Panc1 (cell line): Measurements from ENCODE around the gene NPR2. TPM values are rescaled to one million over a fixed set of nuclear protein-coding genes. Genes with fewer than 3 reads are reported as not detected.

Experiments
- ATAC-seq: fragments of 200-7000 bp; cut with Tn5 transposase; 2 replicates; pipeline ENCODE4 v1.9.1; 2020; ENCODE audit warnings: mild to moderate bottlenecking, moderate library complexity
- BruUV-seq: library from RNA; stranded (reverse); fragments of 400-500 nt; replicated peaks from 2 replicates; lab custom pipeline; 2021; lab: Mats Ljungman, UMichigan
- CTCF ChIA-PET: fragments of 300-600 bp; sonication (Branson Sonifier 250); formaldehyde crosslinking; loops from one replicate; lab custom pipeline; 2022; ENCODE audit warnings: antibody characterized with exemption; lab: Charles Lee
- POLR2A ChIA-PET: fragments of 300-600 bp; sonication (Branson Sonifier 250); formaldehyde crosslinking; loops from one replicate; lab custom pipeline; 2022; ENCODE audit warnings: antibody characterized with exemption; lab: Charles Lee
- DNase-seq: peaks from one replicate; pipeline ENCODE4 v3.0.0-alpha.2; 2010; ENCODE audit warnings: low read depth, low spot score
- H3K27ac ChIP-seq: 2 replicates; pipeline ENCODE4 v1.5.1; 2011; ENCODE audit warnings: mild to moderate bottlenecking, low read length, inconsistent platforms
- H3K27me3 ChIP-seq: fragments of 200-500 bp; sonication (Bioruptor generic); 2 replicates; pipeline ENCODE4 v1.6.0; 2014; ENCODE audit warnings: low read length, inconsistent platforms; ENCODE audit not compliant: control insufficient read depth, insufficient read depth
- H3K36me3 ChIP-seq: fragments of 200-500 bp; sonication (Bioruptor generic); 2 replicates; pipeline ENCODE4 v1.5.1; 2014; ENCODE audit warnings: inconsistent platforms, mild to moderate bottlenecking, low read length, moderate library complexity; ENCODE audit not compliant: control insufficient read depth, insufficient read depth
- H3K4me1 ChIP-seq: 2 replicates; pipeline ENCODE4 v1.5.1; 2011; ENCODE audit warnings: inconsistent platforms, mild to moderate bottlenecking, low read length, moderate library complexity; ENCODE audit not compliant: control insufficient read depth, insufficient read depth
- H3K4me3 ChIP-seq, 2 experiments: 2 replicates each; pipeline ENCODE4 v1.5.1; 2011 to 2012; ENCODE audit warnings: low read depth in 2 of 2, low read length in 2 of 2, mild to moderate bottlenecking in 2 of 2, inconsistent platforms in 1 of 2, moderate library complexity in 1 of 2
- H3K9me3 ChIP-seq: fragments of 200-500 bp; sonication (Bioruptor generic); 2 replicates; pipeline ENCODE4 v1.5.1; 2014; ENCODE audit warnings: low read depth, mild to moderate bottlenecking, inconsistent platforms, low read length, moderate library complexity; ENCODE audit not compliant: control insufficient read depth, insufficient read depth
- CTCF ChIP-seq: fragments of 450-650 bp; IDR thresholded peaks from 2 replicates; pipeline ENCODE4 v1.5.1; 2017; ENCODE audit warnings: mild to moderate bottlenecking
- POLR2AphosphoS5 ChIP-seq: IDR thresholded peaks from 2 replicates; pipeline ENCODE4 v1.6.1; 2012; ENCODE audit warnings: mild to moderate bottlenecking, low read depth, low read length, moderate library complexity
- SIN3A ChIP-seq: IDR thresholded peaks from 2 replicates; pipeline ENCODE4 v1.6.1; 2012; ENCODE audit warnings: low read depth, mild to moderate bottlenecking, low read length, moderate library complexity, borderline replicate concordance; ENCODE audit not compliant: insufficient read depth
- TCF7L2 ChIP-seq: IDR thresholded peaks from 2 replicates; pipeline ENCODE4 v1.6.1; 2011; ENCODE audit warnings: mild to moderate bottlenecking, low read depth, low read length, inconsistent platforms
- in situ Hi-C: cut with HindIII; loops from 2 replicates; pipeline ENCODE4 v1.10.0; 2016; ENCODE audit warnings: low sequenced_read_pairs, low pct_unique_long_range_greater_than_20kb
- intact Hi-C: fragments of 100-400 bp; cut with micrococcal nuclease; formaldehyde crosslinking; loops from one replicate; pipeline ENCODE4 v1.10.0; 2022; ENCODE audit not compliant: unreplicated experiment
- total RNA-seq: library from RNA; stranded (reverse); gene quantifications from one replicate; pipeline ENCODE4 v1.2.1, GENCODE V29; 2021; ENCODE audit not compliant: unreplicated experiment
- TF ChIP-seq, protein P1 (sequence below), 2 experiments: IDR thresholded peaks; 2 replicates each; pipeline ENCODE4 v1.6.1; 2011 to 2012; ENCODE audit warnings: low read depth in 2 of 2, control low read depth in 1 of 2, low read length in 1 of 2, mild to moderate bottlenecking in 1 of 2, moderate library complexity in 1 of 2; ENCODE audit not compliant: insufficient read depth in 1 of 2

NPR2 gene
- total RNA-seq, 1 experiment from 2014 or later, result 12.2 TPM

DNA sequence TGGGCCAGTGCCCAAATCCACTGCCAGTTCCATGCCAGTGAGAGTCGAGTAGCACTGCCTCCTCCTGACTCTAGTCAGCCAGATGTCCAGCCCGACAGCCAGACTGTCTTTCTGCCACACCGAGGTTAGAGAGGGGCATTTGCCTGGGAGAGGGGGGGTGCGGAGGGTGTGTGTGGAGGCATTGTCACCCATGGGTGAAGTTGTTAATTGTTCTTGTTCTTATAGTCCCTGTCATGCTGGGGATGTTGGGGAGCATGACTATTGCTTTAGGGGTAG, 41.2 kb upstream of the NPR2 start:
- Histone ChIP-seq H3K4me1 (peaks cover 22% of the 10 kb centered on the region; the same call in 1 of the 2 replicates), H3K27ac (peak overlapping the region; percentile 88), H3K4me3 (peak overlapping the region; percentile 95 to 96), H3K9me3 (no peaks in the 10 kb centered on the region), H3K27me3 (no peaks in the 10 kb centered on the region), H3K36me3 (no peaks in the 10 kb centered on the region; the same call in 1 of the 2 replicates)
- ATAC-seq, result no peak
- in situ Hi-C loops (no loop called here), intact Hi-C loops (no loop called here)
- no peak for DNase-seq
- BruUV-seq, result no TSS peak
- POLR2A ChIA-PET, result no interaction called here
- TF ChIP-seq, protein P1, sequence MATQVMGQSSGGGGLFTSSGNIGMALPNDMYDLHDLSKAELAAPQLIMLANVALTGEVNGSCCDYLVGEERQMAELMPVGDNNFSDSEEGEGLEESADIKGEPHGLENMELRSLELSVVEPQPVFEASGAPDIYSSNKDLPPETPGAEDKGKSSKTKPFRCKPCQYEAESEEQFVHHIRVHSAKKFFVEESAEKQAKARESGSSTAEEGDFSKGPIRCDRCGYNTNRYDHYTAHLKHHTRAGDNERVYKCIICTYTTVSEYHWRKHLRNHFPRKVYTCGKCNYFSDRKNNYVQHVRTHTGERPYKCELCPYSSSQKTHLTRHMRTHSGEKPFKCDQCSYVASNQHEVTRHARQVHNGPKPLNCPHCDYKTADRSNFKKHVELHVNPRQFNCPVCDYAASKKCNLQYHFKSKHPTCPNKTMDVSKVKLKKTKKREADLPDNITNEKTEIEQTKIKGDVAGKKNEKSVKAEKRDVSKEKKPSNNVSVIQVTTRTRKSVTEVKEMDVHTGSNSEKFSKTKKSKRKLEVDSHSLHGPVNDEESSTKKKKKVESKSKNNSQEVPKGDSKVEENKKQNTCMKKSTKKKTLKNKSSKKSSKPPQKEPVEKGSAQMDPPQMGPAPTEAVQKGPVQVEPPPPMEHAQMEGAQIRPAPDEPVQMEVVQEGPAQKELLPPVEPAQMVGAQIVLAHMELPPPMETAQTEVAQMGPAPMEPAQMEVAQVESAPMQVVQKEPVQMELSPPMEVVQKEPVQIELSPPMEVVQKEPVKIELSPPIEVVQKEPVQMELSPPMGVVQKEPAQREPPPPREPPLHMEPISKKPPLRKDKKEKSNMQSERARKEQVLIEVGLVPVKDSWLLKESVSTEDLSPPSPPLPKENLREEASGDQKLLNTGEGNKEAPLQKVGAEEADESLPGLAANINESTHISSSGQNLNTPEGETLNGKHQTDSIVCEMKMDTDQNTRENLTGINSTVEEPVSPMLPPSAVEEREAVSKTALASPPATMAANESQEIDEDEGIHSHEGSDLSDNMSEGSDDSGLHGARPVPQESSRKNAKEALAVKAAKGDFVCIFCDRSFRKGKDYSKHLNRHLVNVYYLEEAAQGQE (IDR thresholded peaks at IDR 0.05; ENCODE audit: insufficient read depth in 1 of 2, low read depth in 2 of 2, low read length in 1 of 2), result no peak
- TF ChIP-seq SIN3A, result no peak
- no peak for TF ChIP-seq POLR2AphosphoS5
- TF ChIP-seq CTCF, result no peak
- TF ChIP-seq TCF7L2, result no peak
- CTCF ChIA-PET, result interaction anchor here (1.7 kb wide), 1 partner anchor 14 kb away, joined by 5 read pairs; no protein-coding TSS in a partner anchor

GRCh38 chr9:35753466-35753865, 37.9 kb upstream of the NPR2 start:
- H3K9me3 ChIP-seq, result no peaks in the 10 kb centered on the region
- TF ChIP-seq, protein P1 (IDR thresholded peaks at IDR 0.05; ENCODE audit: insufficient read depth in 1 of 2, low read depth in 2 of 2, low read length in 1 of 2), result no peak
- TF ChIP-seq POLR2AphosphoS5 (no peak), TCF7L2 (no peak)
- no peaks in the 10 kb centered on the region for H3K27me3 ChIP-seq
- no peak for DNase-seq
- intact Hi-C loops, result no loop called here
- peaks cover 12% of the 10 kb centered on the region for H3K4me1 ChIP-seq
- BruUV-seq, result no TSS peak
- in situ Hi-C loops, result no loop called here
- no peaks in the 10 kb centered on the region; the same call in 1 of the 2 replicates for H3K36me3 ChIP-seq
- no peak overlapping the region for H3K27ac ChIP-seq
- ATAC-seq, result no peak
- CTCF ChIA-PET, result no interaction called here
- no peak overlapping the region for H3K4me3 ChIP-seq
- POLR2A ChIA-PET, result no interaction called here
